ENCODE measurements around the gene GMDS.

The GMDS gene

DNA sequence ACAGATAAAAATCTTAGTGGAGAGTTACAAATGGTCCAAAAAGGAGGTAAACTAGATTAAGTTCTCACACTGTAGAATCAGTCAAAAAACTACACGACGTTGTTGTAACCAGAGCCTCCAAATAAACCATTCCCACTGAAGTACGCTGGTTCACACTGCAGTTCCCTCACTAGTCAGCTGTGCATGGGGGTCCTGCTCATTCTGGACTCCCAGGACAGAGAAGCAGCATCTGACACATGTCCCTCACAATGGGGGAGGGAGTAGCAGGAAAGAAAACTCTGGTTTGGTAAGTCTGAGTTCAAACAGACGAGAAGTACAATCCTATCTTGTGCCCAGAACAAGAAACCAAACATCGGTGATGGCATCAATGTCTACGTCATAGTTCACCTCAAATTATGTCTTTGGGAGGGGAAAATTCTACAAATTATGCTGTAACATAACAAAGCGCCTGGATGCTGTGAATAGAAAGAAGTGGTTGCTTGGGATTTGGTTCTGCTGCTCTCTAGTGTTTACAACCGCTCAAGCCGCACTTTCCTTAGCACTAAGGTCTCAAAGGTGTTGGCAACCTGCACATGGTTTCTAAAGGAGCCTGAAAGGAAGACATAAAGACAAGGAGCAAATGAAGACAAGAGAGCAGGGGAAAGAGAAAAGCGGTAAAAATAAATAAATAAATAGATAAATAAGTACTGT is 208.0 kb downstream of the GMDS start:
- no peak overlapping the region for H3K27ac ChIP-seq (ENCODE audit: low read depth in 2 of 2, low read length in 2 of 2)
- no peaks in the 10 kb centered on the region for H3K4me1 ChIP-seq (ENCODE audit: control insufficient read depth in 2 of 2, insufficient read depth in 2 of 2, low read length in 2 of 2)

GRCh38 chr6:2036710-2037023 is 208.7 kb downstream of the GMDS start:
- Histone ChIP-seq H3K36me3 (ENCODE audit: control insufficient read depth in 2 of 2, insufficient read depth in 2 of 2, low read length in 2 of 2) (no peaks in the 10 kb centered on the region), H3K27ac (ENCODE audit: low read depth in 2 of 2, low read length in 2 of 2) (no peak overlapping the region), H3K9ac (ENCODE audit: low read depth in 1 of 2, low read length in 2 of 2) (no peak overlapping the region), H3K4me1 (ENCODE audit: control insufficient read depth in 2 of 2, insufficient read depth in 2 of 2, low read length in 2 of 2) (no peaks in the 10 kb centered on the region), H3K4me3 (ENCODE audit: low read length in 2 of 2) (no peak overlapping the region), H3K9me3 (ENCODE audit: control insufficient read depth in 2 of 2, low read length in 2 of 2) (no peaks in the 10 kb centered on the region), H3K27me3 (ENCODE audit: control insufficient read depth in 2 of 2, insufficient read depth in 2 of 2, low read length in 2 of 2) (no peaks in the 10 kb centered on the region)

More for the DNA sequence above, 208.0 kb downstream of the GMDS start:
- Histone ChIP-seq H3K9ac (ENCODE audit: low read depth in 1 of 2, low read length in 2 of 2) (no peak overlapping the region), H3K4me3 (ENCODE audit: low read length in 2 of 2) (no peak overlapping the region), H3K27me3 (ENCODE audit: control insufficient read depth in 2 of 2, insufficient read depth in 2 of 2, low read length in 2 of 2) (no peaks in the 10 kb centered on the region), H3K36me3 (ENCODE audit: control insufficient read depth in 2 of 2, insufficient read depth in 2 of 2, low read length in 2 of 2) (no peaks in the 10 kb centered on the region), H3K9me3 (ENCODE audit: control insufficient read depth in 2 of 2, low read length in 2 of 2) (no peaks in the 10 kb centered on the region)

- H3K36me3 ChIP-seq (ENCODE audit: control insufficient read depth in 2 of 2, insufficient read depth in 2 of 2, low read length in 2 of 2): no peaks in the 10 kb centered on the region
- no peak overlapping the region for H3K27ac ChIP-seq (ENCODE audit: low read depth in 2 of 2, low read length in 2 of 2)
- no peak overlapping the region for H3K4me3 ChIP-seq (ENCODE audit: low read length in 2 of 2)
- H3K4me1 ChIP-seq (ENCODE audit: control insufficient read depth in 2 of 2, insufficient read depth in 2 of 2, low read length in 2 of 2): peaks cover 0 to 3% of the 10 kb centered on the region in 2 donors
- H3K9me3 ChIP-seq (ENCODE audit: control insufficient read depth in 2 of 2, low read length in 2 of 2): no peaks in the 10 kb centered on the region
- H3K9ac ChIP-seq (ENCODE audit: low read depth in 1 of 2, low read length in 2 of 2): no peak overlapping the region
- H3K27me3 ChIP-seq (ENCODE audit: control insufficient read depth in 2 of 2, insufficient read depth in 2 of 2, low read length in 2 of 2): no peaks in the 10 kb centered on the region
These were observed 209.3 kb downstream of the GMDS start for GRCh38 chr6:2035826-2036709.

DNA sequence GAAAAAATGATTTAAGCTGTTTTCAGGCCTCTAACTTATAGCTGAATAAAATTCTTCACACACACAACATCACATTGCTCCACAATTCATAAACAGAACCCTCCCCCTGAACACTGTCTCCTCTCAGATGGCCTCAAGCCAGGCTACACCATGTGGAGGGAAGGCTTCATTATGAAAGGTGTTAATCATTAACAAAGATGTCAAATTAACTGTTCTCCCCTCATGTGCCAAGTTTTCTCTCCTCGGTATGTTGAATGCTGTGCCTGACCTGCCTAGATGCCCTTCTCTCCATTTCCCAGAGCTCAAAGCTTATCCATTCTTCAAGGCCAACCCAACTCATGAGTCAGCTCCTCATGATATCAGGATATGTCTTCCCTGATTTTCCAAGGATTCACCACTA is 210.4 kb downstream of the GMDS start:
- Histone ChIP-seq H3K27ac (ENCODE audit: low read depth in 2 of 2, low read length in 2 of 2) (no peak overlapping the region), H3K4me3 (ENCODE audit: low read length in 2 of 2) (no peak overlapping the region), H3K27me3 (ENCODE audit: control insufficient read depth in 2 of 2, insufficient read depth in 2 of 2, low read length in 2 of 2) (no peaks in the 10 kb centered on the region), H3K4me1 (ENCODE audit: control insufficient read depth in 2 of 2, insufficient read depth in 2 of 2, low read length in 2 of 2) (peaks cover 0 to 7% of the 10 kb centered on the region in 2 donors), H3K9me3 (ENCODE audit: control insufficient read depth in 2 of 2, low read length in 2 of 2) (no peaks in the 10 kb centered on the region), H3K9ac (ENCODE audit: low read depth in 1 of 2, low read length in 2 of 2) (no peak overlapping the region), H3K36me3 (ENCODE audit: control insufficient read depth in 2 of 2, insufficient read depth in 2 of 2, low read length in 2 of 2) (no peaks in the 10 kb centered on the region)

DNA sequence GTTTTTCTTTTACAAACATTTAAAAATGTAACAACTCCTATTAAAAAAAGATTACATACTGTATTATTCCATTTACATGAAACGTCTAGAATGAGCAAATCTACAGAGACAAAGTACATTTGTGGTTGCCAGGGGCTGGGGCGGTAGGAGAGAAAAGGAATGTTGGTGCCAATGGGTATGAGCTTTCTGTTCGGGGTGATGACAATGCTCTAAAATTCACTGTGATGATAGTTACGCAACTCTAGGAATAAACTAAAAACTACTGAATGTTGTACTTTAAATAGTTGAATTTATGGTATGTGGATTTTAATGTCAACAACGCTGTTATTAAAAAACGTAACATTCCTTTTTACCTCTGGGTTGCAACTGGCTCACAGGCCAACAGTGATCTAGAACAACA is 211.1 kb downstream of the GMDS start:
- Histone ChIP-seq H3K27ac (ENCODE audit: low read depth in 2 of 2, low read length in 2 of 2) (no peak overlapping the region), H3K4me1 (ENCODE audit: control insufficient read depth in 2 of 2, insufficient read depth in 2 of 2, low read length in 2 of 2) (peaks cover 0 to 7% of the 10 kb centered on the region in 2 donors), H3K9ac (ENCODE audit: low read depth in 1 of 2, low read length in 2 of 2) (no peak overlapping the region), H3K27me3 (ENCODE audit: control insufficient read depth in 2 of 2, insufficient read depth in 2 of 2, low read length in 2 of 2) (no peaks in the 10 kb centered on the region), H3K9me3 (ENCODE audit: control insufficient read depth in 2 of 2, low read length in 2 of 2) (no peaks in the 10 kb centered on the region), H3K4me3 (ENCODE audit: low read length in 2 of 2) (no peak overlapping the region), H3K36me3 (ENCODE audit: control insufficient read depth in 2 of 2, insufficient read depth in 2 of 2, low read length in 2 of 2) (no peaks in the 10 kb centered on the region)

DNA sequence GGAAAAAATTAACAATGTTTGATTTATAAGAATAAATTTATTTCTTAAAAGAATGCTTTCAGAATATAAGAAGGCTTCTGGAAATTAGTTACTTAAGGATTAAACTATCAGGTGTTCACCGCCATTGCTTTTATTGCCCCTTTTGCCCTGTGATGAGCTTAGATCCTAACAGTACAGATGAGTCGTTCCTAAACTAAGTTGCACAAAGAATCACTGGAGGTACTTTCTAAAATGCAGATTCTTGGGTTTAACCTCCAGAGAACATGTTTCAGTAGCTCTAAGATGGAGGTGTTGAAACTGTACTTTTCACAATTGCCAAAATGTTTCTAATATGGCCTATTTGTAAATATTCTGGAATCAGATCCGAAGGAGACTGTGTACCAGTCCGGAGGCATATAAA is 211.9 kb downstream of the GMDS start:
- no peak overlapping the region for H3K9ac ChIP-seq (ENCODE audit: low read depth in 1 of 2, low read length in 2 of 2)
- no peaks in the 10 kb centered on the region for H3K36me3 ChIP-seq (ENCODE audit: control insufficient read depth in 2 of 2, insufficient read depth in 2 of 2, low read length in 2 of 2)
- H3K27me3 ChIP-seq (ENCODE audit: control insufficient read depth in 2 of 2, insufficient read depth in 2 of 2, low read length in 2 of 2): no peaks in the 10 kb centered on the region
- no peak overlapping the region for H3K27ac ChIP-seq (ENCODE audit: low read depth in 2 of 2, low read length in 2 of 2)
- H3K4me1 ChIP-seq (ENCODE audit: control insufficient read depth in 2 of 2, insufficient read depth in 2 of 2, low read length in 2 of 2): peaks cover 0 to 7% of the 10 kb centered on the region in 2 donors
- H3K4me3 ChIP-seq (ENCODE audit: low read length in 2 of 2): no peak overlapping the region
- no peaks in the 10 kb centered on the region for H3K9me3 ChIP-seq (ENCODE audit: control insufficient read depth in 2 of 2, low read length in 2 of 2)

GRCh38 chr6:2030682-2031244 is 214.6 kb downstream of the GMDS start:
- Histone ChIP-seq H3K4me1 (ENCODE audit: control insufficient read depth in 2 of 2, insufficient read depth in 2 of 2, low read length in 2 of 2) (peaks cover 0 to 7% of the 10 kb centered on the region in 2 donors), H3K27ac (ENCODE audit: low read depth in 2 of 2, low read length in 2 of 2) (no peak overlapping the region), H3K36me3 (ENCODE audit: control insufficient read depth in 2 of 2, insufficient read depth in 2 of 2, low read length in 2 of 2) (no peaks in the 10 kb centered on the region), H3K9me3 (ENCODE audit: control insufficient read depth in 2 of 2, low read length in 2 of 2) (no peaks in the 10 kb centered on the region), H3K9ac (ENCODE audit: low read depth in 1 of 2, low read length in 2 of 2) (no peak overlapping the region), H3K27me3 (ENCODE audit: control insufficient read depth in 2 of 2, insufficient read depth in 2 of 2, low read length in 2 of 2) (no peaks in the 10 kb centered on the region), H3K4me3 (ENCODE audit: low read length in 2 of 2) (no peak overlapping the region)

- H3K4me1 ChIP-seq (ENCODE audit: control insufficient read depth in 2 of 2, insufficient read depth in 2 of 2, low read length in 2 of 2): peaks cover 0 to 7% of the 10 kb centered on the region in 2 donors
These were observed 215.5 kb downstream of the GMDS start for GRCh38 chr6:2029952-2030351.

DNA sequence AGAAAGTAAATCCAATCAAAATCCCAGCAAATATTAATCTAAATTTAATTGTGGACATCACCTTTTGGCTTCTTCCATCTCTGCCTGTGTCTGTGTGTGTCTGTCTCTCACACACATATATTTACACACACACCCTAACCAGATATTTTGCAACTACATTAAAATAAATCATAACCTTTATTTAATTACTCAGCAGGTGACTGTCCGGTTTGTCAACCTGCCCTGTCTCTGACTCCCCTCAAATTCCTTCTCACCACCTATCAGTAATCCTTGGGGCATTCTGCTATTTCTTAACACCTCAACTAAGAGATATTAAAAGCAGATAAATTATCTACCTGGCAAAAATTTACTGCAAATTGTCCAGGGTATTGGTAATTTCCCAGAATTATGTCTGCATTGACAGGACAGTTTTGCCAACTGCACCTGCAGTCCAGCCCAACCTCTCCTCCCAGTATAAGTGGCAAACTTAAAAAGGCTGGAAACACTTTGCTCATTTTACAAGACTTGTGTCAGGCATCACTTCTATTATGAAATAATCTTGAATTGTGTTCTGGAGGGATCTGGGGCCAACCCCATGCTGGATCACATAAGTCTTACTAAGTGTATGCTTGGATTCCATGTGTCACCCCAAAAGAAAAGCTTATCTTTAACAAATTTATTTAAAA is 216.1 kb downstream of the GMDS start:
- Histone ChIP-seq H3K27ac (ENCODE audit: low read depth in 2 of 2, low read length in 2 of 2) (no peak overlapping the region), H3K27me3 (ENCODE audit: control insufficient read depth in 2 of 2, insufficient read depth in 2 of 2, low read length in 2 of 2) (no peaks in the 10 kb centered on the region), H3K9me3 (ENCODE audit: control insufficient read depth in 2 of 2, low read length in 2 of 2) (no peaks in the 10 kb centered on the region), H3K4me1 (ENCODE audit: control insufficient read depth in 2 of 2, insufficient read depth in 2 of 2, low read length in 2 of 2) (peaks cover 0 to 7% of the 10 kb centered on the region in 2 donors), H3K4me3 (ENCODE audit: low read length in 2 of 2) (no peak overlapping the region), H3K9ac (ENCODE audit: low read depth in 1 of 2, low read length in 2 of 2) (no peak overlapping the region), H3K36me3 (ENCODE audit: control insufficient read depth in 2 of 2, insufficient read depth in 2 of 2, low read length in 2 of 2) (no peaks in the 10 kb centered on the region)

More at GRCh38 chr6:2029952-2030351, 215.5 kb downstream of the GMDS start:
- Histone ChIP-seq H3K9me3 (ENCODE audit: control insufficient read depth in 2 of 2, low read length in 2 of 2) (no peaks in the 10 kb centered on the region), H3K36me3 (ENCODE audit: control insufficient read depth in 2 of 2, insufficient read depth in 2 of 2, low read length in 2 of 2) (no peaks in the 10 kb centered on the region), H3K27ac (ENCODE audit: low read depth in 2 of 2, low read length in 2 of 2) (no peak overlapping the region), H3K27me3 (ENCODE audit: control insufficient read depth in 2 of 2, insufficient read depth in 2 of 2, low read length in 2 of 2) (no peaks in the 10 kb centered on the region), H3K9ac (ENCODE audit: low read depth in 1 of 2, low read length in 2 of 2) (no peak overlapping the region), H3K4me3 (ENCODE audit: low read length in 2 of 2) (no peak overlapping the region)
